Endothelial cell of umbilical vein (primary cell): Measurements from ENCODE around the gene RPL12. TPM values are rescaled to one million over a fixed set of nuclear protein-coding genes. Genes with fewer than 3 reads are reported as not detected.

Experiments used
- BruUV-seq: library from RNA; stranded (reverse); fragments of 400-500 nt; replicated peaks from 2 replicates; lab custom pipeline; 2021; lab: Mats Ljungman, UMichigan
- CTCF ChIA-PET: fragments of 300-600, 350-600 bp; sonication (Branson Sonifier 250); formaldehyde crosslinking; loops from one replicate; lab custom pipeline; 2021; ENCODE audit warnings: antibody characterized with exemption, inconsistent platforms; lab: Charles Lee
- POLR2A ChIA-PET: fragments of 300-600, 350-600 bp; sonication (Branson Sonifier 250); formaldehyde crosslinking; loops from one replicate; lab custom pipeline; 2021; ENCODE audit warnings: antibody characterized with exemption, inconsistent platforms; lab: Charles Lee
- DNase-seq: peaks from one replicate; pipeline ENCODE4 v3.0.0-alpha.2; 2011; ENCODE audit warnings: low read depth, low spot score
- FAIRE-seq: peaks from 2 replicates; lab custom pipeline; 2011; peaks lifted over from hg19 to GRCh38; lab: Jason Lieb, UNC
- H2AFZ ChIP-seq: 2 replicates; pipeline ENCODE4 v1.6.0; 2012; ENCODE audit warnings: low read depth, low read length, control low read depth, inconsistent platforms
- H3K27ac ChIP-seq: 2 replicates; pipeline ENCODE4 v1.5.1; 2011; ENCODE audit warnings: low read depth, mild to moderate bottlenecking, control low read depth, low read length, moderate library complexity; ENCODE audit not compliant: insufficient read depth
- H3K27me3 ChIP-seq, 2 experiments: 2 replicates each; pipeline versions ENCODE4 v1.6.0 to v1.6.1; 2011; ENCODE audit warnings: low read length in 2 of 2, mixed read lengths in 1 of 2; ENCODE audit not compliant: control insufficient read depth in 2 of 2, insufficient read depth in 2 of 2
- H3K36me3 ChIP-seq, 2 experiments: 2 replicates in 1 of 2; 3 replicates in 1 of 2; pipeline ENCODE4 v1.5.1; 2011; ENCODE audit warnings: low read length in 2 of 2, mild to moderate bottlenecking in 1 of 2, moderate library complexity in 1 of 2; ENCODE audit not compliant: control insufficient read depth in 2 of 2, insufficient read depth in 2 of 2; ENCODE audit errors: extremely low read depth in 1 of 2
- H3K4me1 ChIP-seq: 3 replicates; pipeline ENCODE4 v1.5.1; 2011; ENCODE audit warnings: mild to moderate bottlenecking, low read length; ENCODE audit not compliant: control insufficient read depth, insufficient read depth; ENCODE audit errors: extremely low read depth
- H3K4me2 ChIP-seq: 2 replicates; pipeline ENCODE4 v1.6.1; 2011; ENCODE audit warnings: low read length, control low read depth, mixed read lengths; ENCODE audit not compliant: insufficient read depth
- H3K4me3 ChIP-seq, 3 experiments: fragments of 200-600 bp in 1 of 3; sonication (generic), shearing (Covaris generic) in 1 of 3; replicated peaks in 1 of 3; 2 replicates each; pipeline ENCODE4 v1.5.1; 2011 to 2016; ENCODE audit warnings: control low read depth in 3 of 3, low read length in 3 of 3, mild to moderate bottlenecking in 2 of 3, inconsistent platforms in 1 of 3, low read depth in 1 of 3, moderate library complexity in 1 of 3; ENCODE audit not compliant: insufficient read depth in 1 of 3
- H3K79me2 ChIP-seq: 2 replicates; pipeline ENCODE4 v1.6.0; 2012; ENCODE audit warnings: low read length, inconsistent platforms; ENCODE audit not compliant: control insufficient read depth, insufficient read depth
- H3K9ac ChIP-seq: replicated peaks from 2 replicates; pipeline ENCODE3; 2011; ENCODE audit warnings: low read length, control low read depth; ENCODE audit not compliant: insufficient read depth; ENCODE audit errors: extremely low read depth
- H3K9me1 ChIP-seq: replicated peaks from 3 replicates; pipeline ENCODE4 v1.6.0; 2011; ENCODE audit warnings: mild to moderate bottlenecking, low read length; ENCODE audit not compliant: control insufficient read depth, insufficient read depth; ENCODE audit errors: extremely low read depth
- H3K9me3 ChIP-seq: replicated peaks from 2 replicates; pipeline ENCODE4 v1.5.1; 2012; ENCODE audit warnings: low read length, inconsistent platforms; ENCODE audit not compliant: control insufficient read depth, insufficient read depth
- H4K20me1 ChIP-seq: replicated peaks from 2 replicates; pipeline ENCODE3; 2011; ENCODE audit warnings: mild to moderate bottlenecking, low read length; ENCODE audit not compliant: control insufficient read depth, insufficient read depth; ENCODE audit errors: extremely low read depth
- EZH2 ChIP-seq: IDR thresholded peaks from 2 replicates; pipeline ENCODE4 v1.6.1; 2012; ENCODE audit warnings: borderline replicate concordance, low read depth, mild to moderate bottlenecking, moderate library complexity, low read length, inconsistent platforms; ENCODE audit not compliant: severe bottlenecking
- FOS ChIP-seq: IDR thresholded peaks from 2 replicates; pipeline ENCODE4 v1.6.1; 2011; ENCODE audit warnings: mild to moderate bottlenecking, low read length, moderate library complexity, borderline replicate concordance; ENCODE audit not compliant: insufficient read depth
- GATA2 ChIP-seq: IDR thresholded peaks from 2 replicates; pipeline ENCODE4 v1.7.0; 2011; ENCODE audit warnings: low read depth, mild to moderate bottlenecking, moderate library complexity, mixed read lengths, low read length; ENCODE audit not compliant: insufficient read length, insufficient read depth
- JUN ChIP-seq: IDR thresholded peaks from 2 replicates; pipeline ENCODE4 v1.6.1; 2011; ENCODE audit warnings: borderline replicate concordance, low read depth; ENCODE audit not compliant: insufficient read length, insufficient read depth
- MYC ChIP-seq: IDR thresholded peaks from one replicate; pipeline ENCODE4 v1.6.1; 2011; ENCODE audit warnings: mild to moderate bottlenecking, low read depth, low read length
- POLR2A ChIP-seq: IDR thresholded peaks from 2 replicates; pipeline ENCODE4 v1.6.1; 2012; ENCODE audit warnings: low read depth, mild to moderate bottlenecking, control low read depth, low read length
- POLR2AphosphoS5 ChIP-seq: IDR thresholded peaks from 2 replicates; pipeline ENCODE4 v1.6.1; 2012; ENCODE audit warnings: low read depth, mild to moderate bottlenecking, control low read depth, low read length, moderate library complexity; ENCODE audit not compliant: insufficient read depth
- dilution Hi-C: fragments of 300-500 bp; cut with MboI; formaldehyde crosslinking; loops from one replicate; pipeline ENCODE4 v1.15.0; 2019; ENCODE audit warnings: low sequenced_read_pairs; ENCODE audit not compliant: extremely low pct_ligation_motif_present
- intact Hi-C: fragments of 100-400 bp; cut with micrococcal nuclease; formaldehyde crosslinking; loops from one replicate; pipeline ENCODE4 v1.10.0; 2022
- polyA plus RNA-seq, 4 experiments: library from polyadenylated mRNA; depleted of rRNA in 3 of 4; stranded (reverse) in 3 of 4; unstranded in 1 of 4; fragments of >200 nt; gene quantifications; 2 replicates each; pipeline versions ENCODE4 v1.2.1 to v1.2.3, GENCODE V29; 2011 to 2012; ENCODE audit warnings: missing spikeins in 1 of 4
- total RNA-seq: library from RNA; stranded (reverse); gene quantifications from 2 replicates; pipeline ENCODE4 v1.2.3, GENCODE V29; 2021
- TF ChIP-seq, protein P1 (sequence below), 2 donors: IDR thresholded peaks; 1 replicate in 1 of 2; 2 replicates in 1 of 2; pipeline ENCODE4 v1.5.1; 2011; ENCODE audit warnings: low read length in 2 of 2, mild to moderate bottlenecking in 2 of 2, moderate library complexity in 2 of 2, control low read depth in 1 of 2, inconsistent platforms in 1 of 2, low read depth in 1 of 2; ENCODE audit not compliant: insufficient read depth in 1 of 2; ENCODE audit errors: extremely low read depth in 1 of 2
- TF ChIP-seq, protein P2 (sequence below): IDR thresholded peaks from 2 replicates; pipeline ENCODE4 v1.6.1; 2011; ENCODE audit not compliant: insufficient read depth, insufficient read length

The RPL12 gene
- total and polyA plus RNA-seq, 2 donors (not counting 3 experiments of a cell fraction or from before 2014, with no cell fraction given), result 1,231 to 3,007 TPM

DNA sequence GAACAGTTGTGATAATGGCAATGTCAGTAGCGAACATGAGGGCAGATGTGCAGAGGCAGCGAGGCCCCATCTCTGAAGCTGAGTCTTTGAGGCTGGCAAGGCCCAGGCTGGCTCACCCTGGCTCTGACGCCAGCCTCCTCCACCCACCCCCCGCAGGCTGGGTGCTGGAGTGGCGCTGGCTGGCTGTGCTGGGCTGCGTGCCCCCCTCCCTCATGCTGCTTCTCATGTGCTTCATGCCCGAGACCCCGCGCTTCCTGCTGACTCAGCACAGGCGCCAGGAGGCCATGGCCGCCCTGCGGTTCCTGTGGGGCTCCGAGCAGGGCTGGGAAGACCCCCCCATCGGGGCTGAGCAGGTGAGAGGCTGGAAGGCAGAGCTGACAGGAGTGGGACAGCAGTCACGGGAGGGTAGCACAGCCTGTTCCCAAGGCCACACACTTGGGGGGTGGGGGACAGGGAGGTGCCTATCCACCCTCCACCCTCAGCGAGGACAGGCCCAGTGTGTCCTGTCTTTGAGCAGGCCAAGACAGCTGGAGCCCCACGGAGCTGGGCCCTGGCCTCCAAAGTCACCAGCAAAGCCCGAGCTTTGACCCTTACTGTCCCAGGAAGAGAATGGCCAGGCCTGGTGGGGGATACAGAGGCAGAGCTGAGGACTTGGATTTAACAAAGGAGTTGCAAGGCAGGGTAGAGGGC, 48.7 kb downstream of the RPL12 start:
- Histone ChIP-seq H4K20me1 (no peaks in the 10 kb centered on the region), H3K4me1 (peaks cover 4% of the 10 kb centered on the region), H3K79me2 (no peaks in the 10 kb centered on the region), H3K9ac (no peak overlapping the region), H3K4me2 (no peak overlapping the region), H3K27me3 (no peaks in the 10 kb centered on the region), H3K27ac (no peak overlapping the region), H3K9me1 (no peaks in the 10 kb centered on the region), H3K4me3 (no peak overlapping the region), H3K36me3 (peaks cover 3 to 6% of the 10 kb centered on the region in 2 experiments), H3K9me3 (no peaks in the 10 kb centered on the region), H2AFZ (no peak overlapping the region)
- DNase-seq, result no peak
- dilution Hi-C loops (no loop called here), intact Hi-C loops (no loop called here)
- CTCF ChIA-PET, result interaction anchor here (1.2 kb wide), 1 partner anchor 462 kb away, joined by 4 read pairs; no protein-coding TSS in a partner anchor
- POLR2A ChIA-PET, result no interaction called here
- TF ChIP-seq, protein P1, sequence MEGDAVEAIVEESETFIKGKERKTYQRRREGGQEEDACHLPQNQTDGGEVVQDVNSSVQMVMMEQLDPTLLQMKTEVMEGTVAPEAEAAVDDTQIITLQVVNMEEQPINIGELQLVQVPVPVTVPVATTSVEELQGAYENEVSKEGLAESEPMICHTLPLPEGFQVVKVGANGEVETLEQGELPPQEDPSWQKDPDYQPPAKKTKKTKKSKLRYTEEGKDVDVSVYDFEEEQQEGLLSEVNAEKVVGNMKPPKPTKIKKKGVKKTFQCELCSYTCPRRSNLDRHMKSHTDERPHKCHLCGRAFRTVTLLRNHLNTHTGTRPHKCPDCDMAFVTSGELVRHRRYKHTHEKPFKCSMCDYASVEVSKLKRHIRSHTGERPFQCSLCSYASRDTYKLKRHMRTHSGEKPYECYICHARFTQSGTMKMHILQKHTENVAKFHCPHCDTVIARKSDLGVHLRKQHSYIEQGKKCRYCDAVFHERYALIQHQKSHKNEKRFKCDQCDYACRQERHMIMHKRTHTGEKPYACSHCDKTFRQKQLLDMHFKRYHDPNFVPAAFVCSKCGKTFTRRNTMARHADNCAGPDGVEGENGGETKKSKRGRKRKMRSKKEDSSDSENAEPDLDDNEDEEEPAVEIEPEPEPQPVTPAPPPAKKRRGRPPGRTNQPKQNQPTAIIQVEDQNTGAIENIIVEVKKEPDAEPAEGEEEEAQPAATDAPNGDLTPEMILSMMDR (IDR thresholded peaks at IDR 0.05; ENCODE audit: extremely low read depth in 1 of 2, insufficient read depth in 1 of 2, low read depth in 1 of 2, low read length in 2 of 2), result no peak
- TF ChIP-seq JUN (no peak), POLR2AphosphoS5 (no peak), GATA2 (no peak), FOS (no peak), EZH2 (no peak), POLR2A (no peak), MYC (no peak)
- TF ChIP-seq, protein P2, sequence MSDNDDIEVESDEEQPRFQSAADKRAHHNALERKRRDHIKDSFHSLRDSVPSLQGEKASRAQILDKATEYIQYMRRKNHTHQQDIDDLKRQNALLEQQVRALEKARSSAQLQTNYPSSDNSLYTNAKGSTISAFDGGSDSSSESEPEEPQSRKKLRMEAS, result no peak
- BruUV-seq, result no TSS peak
- no peak for FAIRE-seq
